ENCODE data around the gene FRMD7. TPM values are rescaled to one million over a fixed set of nuclear protein-coding genes. Genes with fewer than 3 reads are reported as not detected.

The FRMD7 gene
- total RNA-seq, 1 experiment from 2014 or later, result not detected

GRCh38 chrX:132033166-132033565 lies 94.7 kb downstream of the FRMD7 start:
- no peak for DNase-seq (ENCODE audit: low spot score)

- no peak for DNase-seq (ENCODE audit: low spot score)
These were observed 96.0 kb downstream of the FRMD7 start for GRCh38 chrX:132031867-132032266.

- DNase-seq (ENCODE audit: low spot score), result no peak
These were observed 97.6 kb downstream of the FRMD7 start for GRCh38 chrX:132030264-132030663.

Other genes with a start within 250 kb of the FRMD7 start
- gene STK26, start 104.7 kb downstream of the FRMD7 start, total RNA-seq (2014; rRNA removed; shearing (Covaris generic)), result 31.5 and 32.5 TPM in 2 replicates
- gene RAP2C, start 91.4 kb upstream of the FRMD7 start, total RNA-seq (2014; rRNA removed; shearing (Covaris generic)), result 22.5 and 32.6 TPM in 2 replicates

All from H4 (cell line).